Activated T-helper 1 cell treated with anti-CD3 and anti-CD28 coated beads, Interleukin-12 subunit alpha, Interleukin-12 subunit beta, Interleukin-2, Interleukin-4 antibody, amounts not matched to agents 30 ng/mL and 10 ng/mL and 1 ng/mL, durations not matched to agents 14 hours and 24 hours and 36 hours (primary cell): ENCODE results near the gene SMTNL2. TPM values are rescaled to one million over a fixed set of nuclear protein-coding genes. Genes with fewer than 3 reads are reported as not detected.

ENCODE experiments used
- DNase-seq: peaks from one replicate; pipeline ENCODE4 v3.0.0; 2021; ENCODE audit warnings: low spot score
- H3K27ac Mint-ChIP-seq: one replicate; pipeline ENCODE4 v1.8.0; 2021; ENCODE audit warnings: mild to moderate bottlenecking, mixed read lengths
- H3K27me3 Mint-ChIP-seq: one replicate; pipeline ENCODE4 v1.8.0; 2022; ENCODE audit warnings: mild to moderate bottlenecking, moderate library complexity, mixed read lengths; ENCODE audit not compliant: insufficient read depth
- H3K36me3 Mint-ChIP-seq: one replicate; pipeline ENCODE4 v1.8.0; 2021; ENCODE audit warnings: low read depth, mixed read lengths
- H3K4me1 Mint-ChIP-seq: one replicate; pipeline ENCODE4 v1.8.0; 2021; ENCODE audit warnings: low read depth, mixed read lengths
- H3K4me3 Mint-ChIP-seq: one replicate; pipeline ENCODE4 v1.8.0; 2021; ENCODE audit warnings: mild to moderate bottlenecking, moderate library complexity, mixed read lengths
- H3K9me3 Mint-ChIP-seq: one replicate; pipeline ENCODE4 v1.8.0; 2021; ENCODE audit warnings: mixed read lengths
- intact Hi-C: fragments of 100-400 bp; cut with micrococcal nuclease; formaldehyde crosslinking; loops from one replicate; pipeline ENCODE4 v1.15.1; 2024
- total RNA-seq: library from RNA; stranded (reverse); gene quantifications from 2 replicates; pipeline ENCODE4 v1.2.3, GENCODE V29; 2022

The SMTNL2 gene
- total RNA-seq, 1 donor from 2014 or later, result not detected

- peaks cover 17% of the 10 kb centered on the region for H3K36me3 Mint-ChIP-seq
- H3K27ac Mint-ChIP-seq, result no peak overlapping the region
- no peak overlapping the region for H3K4me3 Mint-ChIP-seq
- no peaks in the 10 kb centered on the region for H3K9me3 Mint-ChIP-seq
- H3K4me1 Mint-ChIP-seq, result no peaks in the 10 kb centered on the region
- no peaks in the 10 kb centered on the region for H3K27me3 Mint-ChIP-seq
- DNase-seq, result no peak
- intact Hi-C loops, result no loop called here
Observed at GRCh38 chr17:4541328-4542002, 42.9 kb upstream of the SMTNL2 start.

DNA sequence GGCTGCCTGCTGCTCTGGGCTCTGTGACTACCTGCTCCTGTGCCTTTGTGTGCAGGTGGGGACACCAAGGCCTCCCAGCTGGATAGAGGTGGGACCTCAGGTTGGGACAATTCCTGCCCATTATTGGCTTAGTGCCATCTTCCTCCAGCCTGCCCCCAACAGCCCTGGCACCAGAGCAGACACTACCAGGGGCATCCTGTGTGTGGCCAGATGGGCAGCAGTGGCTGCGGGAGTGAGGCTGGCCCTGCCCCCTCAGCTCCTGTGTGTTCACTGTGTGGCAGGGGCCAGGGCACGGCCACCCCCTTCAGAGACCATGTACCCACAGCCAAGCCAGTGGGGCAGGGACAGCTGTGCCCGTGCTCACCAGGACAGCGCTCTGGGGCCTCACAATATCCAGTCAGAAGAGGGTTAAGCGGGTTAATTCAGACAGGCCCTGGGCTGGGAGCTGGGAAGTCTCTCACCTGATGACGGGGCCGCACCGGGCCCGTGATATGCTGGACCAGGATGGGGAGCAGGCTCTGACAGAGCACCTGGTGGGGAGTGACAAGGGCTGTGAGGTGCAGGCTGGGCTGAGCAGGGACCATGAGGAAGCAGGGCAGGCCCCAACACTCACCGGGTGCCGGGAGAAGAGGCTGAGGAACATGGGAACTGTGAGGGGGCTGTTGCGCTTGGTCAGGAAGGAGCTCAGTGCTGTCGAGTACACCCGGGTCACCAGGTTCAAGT, 42.2 kb upstream of the SMTNL2 start:
- peaks cover 21% of the 10 kb centered on the region for H3K36me3 Mint-ChIP-seq

GRCh38 chr17:4542726-4543191, 41.6 kb upstream of the SMTNL2 start:
- no peaks in the 10 kb centered on the region for H3K9me3 Mint-ChIP-seq
- DNase-seq, result no peak
- H3K4me1 Mint-ChIP-seq, result no peaks in the 10 kb centered on the region
- intact Hi-C loops, result no loop called here
- no peaks in the 10 kb centered on the region for H3K27me3 Mint-ChIP-seq
- no peak overlapping the region for H3K4me3 Mint-ChIP-seq
- H3K36me3 Mint-ChIP-seq, result peaks cover 23% of the 10 kb centered on the region
- H3K27ac Mint-ChIP-seq, result no peak overlapping the region

More for the DNA sequence above, 42.2 kb upstream of the SMTNL2 start:
- H3K4me1 Mint-ChIP-seq, result no peaks in the 10 kb centered on the region
- DNase-seq, result no peak
- H3K27ac Mint-ChIP-seq, result no peak overlapping the region
- H3K4me3 Mint-ChIP-seq, result no peak overlapping the region
- H3K27me3 Mint-ChIP-seq, result no peaks in the 10 kb centered on the region
- intact Hi-C loops, result no loop called here
- H3K9me3 Mint-ChIP-seq, result no peaks in the 10 kb centered on the region

DNA sequence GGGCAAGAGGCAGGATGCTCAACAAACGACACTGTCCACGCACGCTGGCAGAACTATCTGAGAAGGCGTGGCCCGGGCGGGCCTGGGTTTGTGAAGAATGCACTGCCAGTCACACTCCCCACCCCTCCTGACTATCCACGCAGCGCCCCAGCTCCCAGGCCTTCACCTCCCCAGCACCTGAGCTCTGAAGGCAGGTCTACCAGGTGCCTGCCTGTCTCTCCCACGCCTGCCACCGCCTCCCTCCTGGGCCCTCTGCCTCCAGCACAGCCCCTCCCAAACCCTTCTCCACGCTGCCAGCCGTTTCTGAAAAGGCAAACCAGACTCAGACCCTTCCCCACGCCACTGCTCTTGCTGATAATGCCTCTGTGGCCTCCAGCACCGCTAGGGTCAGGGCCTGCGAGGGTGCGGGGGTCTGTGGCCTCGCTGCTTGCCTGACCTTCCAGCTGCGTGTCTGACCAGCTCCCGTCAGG, 40.7 kb upstream of the SMTNL2 start:
- Mint-ChIP-seq H3K9me3 (no peaks in the 10 kb centered on the region), H3K36me3 (peaks cover 25% of the 10 kb centered on the region), H3K4me1 (no peaks in the 10 kb centered on the region), H3K27me3 (no peaks in the 10 kb centered on the region), H3K27ac (no peak overlapping the region), H3K4me3 (no peak overlapping the region)
- intact Hi-C loops, result no loop called here
- DNase-seq, result no peak

DNA sequence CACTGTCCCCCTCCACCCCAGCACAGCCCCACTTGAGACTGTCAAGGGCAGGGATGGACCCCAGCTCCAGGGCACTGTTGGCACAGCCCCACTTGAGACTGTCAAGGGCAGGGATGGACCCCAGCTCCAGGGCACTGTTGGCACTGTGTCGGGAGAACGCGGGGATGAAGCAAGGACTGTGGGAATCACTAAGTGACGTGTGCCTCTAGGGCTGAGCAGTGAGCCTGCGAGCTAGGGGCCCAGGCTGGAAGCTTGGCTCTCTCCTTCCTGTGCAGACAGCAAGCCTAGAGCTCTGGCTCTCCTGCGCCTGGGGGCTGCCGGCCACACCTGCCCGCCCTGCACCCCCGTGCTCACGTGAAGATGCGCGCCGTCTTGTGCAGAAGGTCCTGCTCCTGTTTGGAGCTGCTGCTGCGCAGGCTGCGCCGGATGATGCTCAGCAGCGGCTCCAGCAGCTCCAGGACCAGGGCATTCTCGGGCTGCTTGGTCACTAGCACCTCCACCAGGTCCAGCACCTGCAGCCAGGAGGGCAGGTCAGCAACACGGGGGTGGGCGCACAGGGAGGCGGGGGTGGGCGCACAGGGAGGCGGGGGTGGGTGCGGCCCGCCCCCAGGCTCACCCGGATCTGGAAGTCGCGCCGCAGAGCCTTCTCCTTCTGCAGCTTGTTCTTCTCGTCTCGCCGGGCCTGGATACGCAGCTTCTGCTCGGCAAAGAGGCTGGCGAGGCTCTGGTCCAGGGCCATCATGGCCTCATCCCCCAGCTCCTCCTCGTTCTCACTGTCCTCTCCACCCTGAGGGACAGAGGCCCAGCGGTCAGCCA, 40.0 kb upstream of the SMTNL2 start:
- no peak overlapping the region for H3K27ac Mint-ChIP-seq
- intact Hi-C loops, result no loop called here
- H3K36me3 Mint-ChIP-seq, result peaks cover 25% of the 10 kb centered on the region
- no peaks in the 10 kb centered on the region for H3K27me3 Mint-ChIP-seq
- H3K4me3 Mint-ChIP-seq, result no peak overlapping the region
- no peak for DNase-seq
- no peaks in the 10 kb centered on the region for H3K4me1 Mint-ChIP-seq
- H3K9me3 Mint-ChIP-seq, result no peaks in the 10 kb centered on the region

GRCh38 chr17:4544951-4545216, 39.4 kb upstream of the SMTNL2 start:
- intact Hi-C loops, result no loop called here
- Mint-ChIP-seq H3K36me3 (peaks cover 23% of the 10 kb centered on the region), H3K27ac (no peak overlapping the region)

DNA sequence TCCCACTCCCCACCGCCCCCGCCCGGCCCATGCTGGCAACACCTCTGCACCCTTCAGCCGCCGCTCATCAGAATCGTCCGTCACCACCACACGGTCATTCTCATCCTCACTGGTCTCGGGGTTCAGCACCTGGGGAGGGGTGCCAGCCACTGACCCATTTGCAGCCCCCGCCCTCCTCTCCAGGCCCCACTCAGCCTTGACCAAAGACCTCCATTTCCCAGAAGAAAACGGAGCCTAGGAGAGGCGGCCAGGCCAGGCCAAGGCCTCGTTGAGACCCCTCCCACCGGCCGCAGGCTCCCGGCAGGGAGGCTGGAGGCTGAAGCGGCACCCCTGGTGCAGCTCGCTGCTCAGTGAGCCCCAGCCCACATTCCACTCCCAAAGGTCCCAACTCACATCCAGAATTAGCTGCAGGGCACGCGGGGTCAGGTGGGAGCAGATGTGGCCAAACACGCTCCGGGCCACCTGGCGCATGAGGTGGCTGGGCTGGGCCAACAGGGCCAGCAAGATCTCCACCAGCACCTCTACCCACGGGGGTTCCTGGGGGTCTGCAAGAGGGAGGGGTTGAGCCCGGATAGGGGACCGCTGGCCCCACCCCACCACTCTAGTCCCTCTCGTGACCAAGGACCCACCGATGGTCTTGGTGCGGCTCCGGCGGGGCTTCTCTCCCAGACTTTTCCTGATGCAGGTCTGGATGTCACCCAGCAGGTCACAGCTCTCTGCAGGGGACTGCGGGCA, 38.9 kb upstream of the SMTNL2 start:
- H3K4me1 Mint-ChIP-seq, result no peaks in the 10 kb centered on the region
- H3K36me3 Mint-ChIP-seq, result peaks cover 23% of the 10 kb centered on the region
- H3K9me3 Mint-ChIP-seq, result no peaks in the 10 kb centered on the region
- DNase-seq, result no peak
- intact Hi-C loops, result no loop called here
- H3K27me3 Mint-ChIP-seq, result no peaks in the 10 kb centered on the region
- no peak overlapping the region for H3K27ac Mint-ChIP-seq
- H3K4me3 Mint-ChIP-seq, result no peak overlapping the region

More at GRCh38 chr17:4544951-4545216, 39.4 kb upstream of the SMTNL2 start:
- Mint-ChIP-seq H3K9me3 (no peaks in the 10 kb centered on the region), H3K27me3 (no peaks in the 10 kb centered on the region), H3K4me3 (no peak overlapping the region), H3K4me1 (no peaks in the 10 kb centered on the region)
- DNase-seq, result no peak

GRCh38 chr17:4547118-4547906, 37.0 kb upstream of the SMTNL2 start:
- intact Hi-C loops, result no loop called here
- Mint-ChIP-seq H3K4me3 (no peak overlapping the region), H3K27me3 (no peaks in the 10 kb centered on the region), H3K4me1 (no peaks in the 10 kb centered on the region), H3K27ac (no peak overlapping the region), H3K36me3 (peaks cover 26% of the 10 kb centered on the region), H3K9me3 (no peaks in the 10 kb centered on the region)
- DNase-seq, result no peak

DNA sequence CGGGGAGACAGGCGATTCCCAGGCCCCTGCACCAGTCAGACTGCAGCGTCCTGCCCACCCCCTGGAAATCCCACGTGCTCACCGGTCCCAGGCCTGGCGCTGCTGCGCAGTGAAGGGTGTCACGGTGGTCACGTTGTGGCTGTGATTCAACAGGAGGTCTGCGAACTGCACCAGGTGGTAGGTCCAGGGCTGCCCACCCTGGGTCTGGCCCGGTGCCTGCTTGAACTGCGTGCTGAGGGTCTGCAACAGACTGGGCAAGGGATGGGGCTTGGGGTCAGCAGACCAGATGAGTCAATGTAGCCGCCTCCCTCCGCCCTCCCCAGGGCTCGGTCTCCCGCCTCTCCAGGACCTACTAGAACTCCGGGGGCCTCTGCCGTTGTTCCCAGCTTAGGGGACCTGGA, 36.3 kb upstream of the SMTNL2 start:
- intact Hi-C loops, result no loop called here

DNA sequence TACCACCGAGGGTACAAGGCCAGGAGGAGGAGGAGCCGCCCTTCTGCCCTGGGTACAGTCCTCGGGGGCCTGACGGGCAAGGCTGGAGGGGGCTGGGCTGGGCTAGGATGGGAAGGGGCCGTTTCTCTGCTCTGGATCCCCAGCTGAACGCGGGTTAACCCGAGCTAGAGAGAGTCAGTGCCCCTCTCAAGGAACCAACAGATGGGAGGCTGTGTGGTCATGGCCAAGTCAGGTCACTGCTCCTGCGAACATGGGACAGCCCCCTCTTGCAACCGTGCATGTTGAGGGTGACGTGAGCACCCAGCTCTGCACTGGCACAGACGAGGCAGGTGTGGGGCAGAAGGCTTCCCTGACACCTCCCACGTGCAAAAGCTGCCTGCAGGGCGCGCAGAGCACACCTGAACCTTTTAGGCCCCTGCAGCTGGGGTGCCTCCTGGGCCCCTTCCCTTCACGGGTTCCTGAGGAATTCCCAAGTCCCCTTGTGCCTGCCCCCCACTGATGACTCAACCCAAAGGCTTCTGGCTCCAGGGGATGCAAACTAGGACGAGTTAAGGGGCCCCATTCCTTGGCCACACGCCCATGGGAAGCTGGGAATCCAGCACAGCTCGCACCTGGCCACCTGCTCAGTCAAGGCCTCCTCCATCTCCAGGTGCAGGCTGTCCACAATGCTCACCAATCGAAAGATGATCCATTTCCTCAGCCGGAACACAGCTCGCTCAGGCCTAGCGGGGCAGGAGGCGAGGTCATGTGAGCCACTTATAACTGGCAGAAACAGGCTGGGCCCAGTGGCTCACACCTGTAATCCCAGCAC, 35.4 kb upstream of the SMTNL2 start:
- H3K4me1 Mint-ChIP-seq, result peaks cover 5% of the 10 kb centered on the region
- no peak overlapping the region for H3K4me3 Mint-ChIP-seq
- no peak overlapping the region for H3K27ac Mint-ChIP-seq
- peaks cover 30% of the 10 kb centered on the region for H3K36me3 Mint-ChIP-seq
- H3K27me3 Mint-ChIP-seq, result no peaks in the 10 kb centered on the region
- DNase-seq, result no peak
- H3K9me3 Mint-ChIP-seq, result no peaks in the 10 kb centered on the region
- intact Hi-C loops, result no loop called here

More for the DNA sequence above, 36.3 kb upstream of the SMTNL2 start:
- H3K36me3 Mint-ChIP-seq, result peaks cover 26% of the 10 kb centered on the region
- H3K4me3 Mint-ChIP-seq, result no peak overlapping the region
- no peak for DNase-seq
- H3K27ac Mint-ChIP-seq, result no peak overlapping the region
- H3K27me3 Mint-ChIP-seq, result no peaks in the 10 kb centered on the region
- no peaks in the 10 kb centered on the region for H3K4me1 Mint-ChIP-seq
- H3K9me3 Mint-ChIP-seq, result no peaks in the 10 kb centered on the region

DNA sequence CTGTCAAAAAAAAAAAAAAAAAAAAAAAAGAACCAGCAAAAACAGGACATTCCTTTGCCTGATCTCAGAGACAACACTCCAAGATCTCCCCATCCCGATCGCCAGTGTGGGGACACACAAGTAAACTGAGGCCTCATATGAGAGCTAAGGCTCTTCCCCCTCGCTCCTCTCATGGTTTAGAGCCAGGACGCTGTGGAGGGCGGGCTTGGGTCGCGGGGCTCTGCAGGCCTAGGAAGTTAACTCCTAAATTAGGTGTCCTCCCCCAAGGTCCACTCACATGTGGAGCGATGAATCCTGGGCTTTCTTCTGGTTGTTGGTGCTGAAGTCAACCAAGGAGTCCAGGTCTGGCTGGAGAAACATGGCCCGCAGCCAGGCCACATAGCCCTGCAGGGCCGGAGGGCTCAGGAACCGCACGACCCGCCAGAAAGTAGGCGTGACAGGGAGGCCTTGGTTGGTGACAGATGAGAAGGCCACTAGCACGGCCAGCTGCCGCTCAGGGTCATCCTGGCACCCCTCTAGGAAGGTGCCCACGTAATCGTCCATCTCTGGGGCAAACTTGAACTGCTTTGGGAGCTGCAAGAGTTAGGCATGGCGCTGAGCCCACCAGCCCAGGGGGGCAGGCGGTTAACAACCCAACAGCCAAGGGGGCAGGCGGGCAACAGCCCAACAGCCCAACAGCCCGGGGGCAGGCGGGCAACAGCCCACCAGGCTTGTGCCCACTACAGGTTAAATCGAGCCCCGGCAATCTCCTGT, 34.4 kb upstream of the SMTNL2 start:
- H3K36me3 Mint-ChIP-seq, result peaks cover 38% of the 10 kb centered on the region

More for the DNA sequence above, 34.4 kb upstream of the SMTNL2 start:
- Mint-ChIP-seq H3K4me3 (no peak overlapping the region), H3K4me1 (peaks cover 11% of the 10 kb centered on the region), H3K27me3 (no peaks in the 10 kb centered on the region), H3K9me3 (no peaks in the 10 kb centered on the region), H3K27ac (no peak overlapping the region)
- intact Hi-C loops, result no loop called here
- no peak for DNase-seq
